ENCODE data around the gene DCX.

DNA sequence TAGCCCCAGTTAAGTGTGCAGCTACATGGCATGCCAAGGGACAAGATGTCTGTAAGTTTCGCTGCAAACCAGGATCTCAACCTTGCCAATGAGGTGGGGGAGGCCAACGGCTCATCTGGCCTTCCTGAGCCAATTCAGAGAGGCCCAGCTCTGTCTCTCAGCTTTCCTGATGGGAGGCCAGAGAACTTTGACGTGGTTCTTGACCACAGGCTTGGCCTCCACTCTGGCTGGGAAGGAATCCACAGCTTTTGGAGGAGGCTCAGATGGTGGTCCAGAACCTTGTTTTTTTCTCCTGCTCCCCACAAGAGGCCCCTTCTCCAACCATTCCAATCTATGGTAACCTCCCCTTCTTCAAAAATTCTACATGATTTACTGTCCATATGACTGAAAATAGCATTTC is 151.5 kb downstream of the DCX start:
- TF ChIP-seq POLR2A (IDR thresholded peaks at IDR 0.05) (no peak), CTCF (IDR thresholded peaks at IDR 0.05) (no peak), POLR2AphosphoS5 (IDR thresholded peaks at IDR 0.05) (no peak)
